GM04503 (cell line): Measurements from ENCODE around the gene CDK2AP2.
A peak's percentile ranks its signal among the peaks of the same experiment; 100 is the strongest.
"Not testable (repeated sequence)": the region's sequence is repeated elsewhere in the genome, so short reads cannot be mapped to it uniquely, and the experiment has no call there.

Experiments
- DNase-seq: peaks from one replicate; pipeline ENCODE4 v3.0.0-alpha.2; 2012; ENCODE audit warnings: low read depth

Gene CDK2AP2

GRCh38 chr11:67507864-67508485, at the start of gene CDK2AP2:
Gene CDK2AP2 (minus strand): TSS chr11:67508162. CDS start chr11:67508082, 80 bp downstream.
- DNase-seq, result peak; percentile 95

GRCh38 chr11:67556244-67556643, 48.3 kb upstream of the CDK2AP2 start:
- no peak for DNase-seq

- not testable (repeated sequence) for DNase-seq
These were observed 43.7 kb upstream of the CDK2AP2 start for GRCh38 chr11:67551697-67552096.

GRCh38 chr11:67551127-67551526, 43.2 kb upstream of the CDK2AP2 start:
- DNase-seq, result no peak

GRCh38 chr11:67548555-67549110, 40.7 kb upstream of the CDK2AP2 start:
- no peak for DNase-seq

GRCh38 chr11:67548112-67548511, 40.1 kb upstream of the CDK2AP2 start:
- not testable (repeated sequence) for DNase-seq

- DNase-seq, result no peak
These were observed 37.3 kb upstream of the CDK2AP2 start for GRCh38 chr11:67545280-67545679.

- no peak for DNase-seq
These were observed 36.8 kb upstream of the CDK2AP2 start for GRCh38 chr11:67544616-67545242.

GRCh38 chr11:67543585-67543984, 35.6 kb upstream of the CDK2AP2 start:
- no peak for DNase-seq

GRCh38 chr11:67542971-67543370, 35.0 kb upstream of the CDK2AP2 start:
- no peak for DNase-seq

- no peak for DNase-seq
These were observed 34.2 kb upstream of the CDK2AP2 start for GRCh38 chr11:67542169-67542568.

- no peak for DNase-seq
These were observed 33.2 kb upstream of the CDK2AP2 start for GRCh38 chr11:67541198-67541597.

GRCh38 chr11:67539550-67539949, 31.6 kb upstream of the CDK2AP2 start:
- no peak for DNase-seq

- no peak for DNase-seq
These were observed 31.0 kb upstream of the CDK2AP2 start for GRCh38 chr11:67538823-67539505.

GRCh38 chr11:67538306-67538705, 30.3 kb upstream of the CDK2AP2 start:
- no peak for DNase-seq

GRCh38 chr11:67535561-67535960, 27.6 kb upstream of the CDK2AP2 start:
- DNase-seq, result no peak

GRCh38 chr11:67534070-67534679, 26.2 kb upstream of the CDK2AP2 start:
- no peak for DNase-seq

- DNase-seq, result no peak
These were observed 24.9 kb upstream of the CDK2AP2 start for GRCh38 chr11:67532889-67533288.

- no peak for DNase-seq
These were observed 22.3 kb upstream of the CDK2AP2 start for GRCh38 chr11:67530282-67530592.

- DNase-seq, result no peak
These were observed 20.4 kb upstream of the CDK2AP2 start for GRCh38 chr11:67528376-67528775.

GRCh38 chr11:67525275-67525976, 17.5 kb upstream of the CDK2AP2 start:
- no peak for DNase-seq

- no peak for DNase-seq
These were observed 16.5 kb upstream of the CDK2AP2 start for GRCh38 chr11:67524480-67524808.
